Measurements from ENCODE around the gene ARHGAP23. TPM values are rescaled to one million over a fixed set of nuclear protein-coding genes. Genes with fewer than 3 reads are reported as not detected.
A peak's percentile ranks its signal among the peaks of the same experiment; 100 is the strongest.

ARHGAP23 gene
- total RNA-seq, 2 donors from 2014 or later = 9.4 to 18.0 TPM

- DNase-seq = peak; percentile 57
- Histone ChIP-seq H3K4me1 (ENCODE audit: control insufficient read depth, insufficient read depth, low read length) (no peaks in the 10 kb centered on the region), H3K27ac (ENCODE audit: low read depth, low read length) (no peak overlapping the region), H3K9ac (ENCODE audit: extremely low read depth, low read length, poor library complexity, severe bottlenecking) (no peak overlapping the region), H3K9me3 (ENCODE audit: control insufficient read depth, low read length) (no peaks in the 10 kb centered on the region), H3K4me3 (ENCODE audit: low read length) (no peak overlapping the region), H3K36me3 (ENCODE audit: control insufficient read depth, insufficient read depth, low read length) (no peaks in the 10 kb centered on the region), H3K27me3 (ENCODE audit: control insufficient read depth, insufficient read depth, low read length, poor library complexity, severe bottlenecking) (peaks cover 53% of the 10 kb centered on the region)
- Mint-ChIP-seq H3K27me3 (ENCODE audit: insufficient read depth) (peaks cover 71% of the 10 kb centered on the region), H3K27ac (no peak overlapping the region), H3K4me1 (peaks cover 11% of the 10 kb centered on the region), H3K4me3 (no peak overlapping the region), H3K36me3 (ENCODE audit: low read depth) (no peaks in the 10 kb centered on the region), H3K9me3 (no peaks in the 10 kb centered on the region)
- WGBS, 2 experiments (ENCODE audit: insufficient coverage in 1 of 2, insufficient read length in 1 of 2) = 82 to 94% methylated on average over 3 to 6 of the region's 6 CpGs
- TF ChIP-seq CTCF (conservative IDR thresholded peaks at IDR 0.05) = no peak
Observed at GRCh38 chr17:38424297-38424972, 3.8 kb upstream of the ARHGAP23 start.

GRCh38 chr17:38425031-38425430, 3.2 kb upstream of the ARHGAP23 start:
- WGBS, 2 experiments (ENCODE audit: insufficient coverage in 1 of 2, insufficient read length in 1 of 2) = 83 to 88% methylated on average over 11 to 13 of the region's 13 CpGs
- H3K36me3 ChIP-seq (ENCODE audit: control insufficient read depth, insufficient read depth, low read length) = no peaks in the 10 kb centered on the region
- no peaks in the 10 kb centered on the region for H3K9me3 ChIP-seq (ENCODE audit: control insufficient read depth, low read length)
- H3K27ac ChIP-seq (ENCODE audit: low read depth, low read length) = no peak overlapping the region
- Mint-ChIP-seq H3K9me3 (no peaks in the 10 kb centered on the region), H3K27me3 (ENCODE audit: insufficient read depth) (peaks cover 70% of the 10 kb centered on the region), H3K4me3 (no peak overlapping the region), H3K4me1 (peaks cover 7% of the 10 kb centered on the region), H3K27ac (no peak overlapping the region), H3K36me3 (ENCODE audit: low read depth) (no peaks in the 10 kb centered on the region)
- DNase-seq = peak; percentile 62
- H3K4me3 ChIP-seq (ENCODE audit: low read length) = no peak overlapping the region
- TF ChIP-seq CTCF (conservative IDR thresholded peaks at IDR 0.05) = no peak
- peaks cover 53% of the 10 kb centered on the region for H3K27me3 ChIP-seq (ENCODE audit: control insufficient read depth, insufficient read depth, low read length, poor library complexity, severe bottlenecking)
- no peak overlapping the region for H3K9ac ChIP-seq (ENCODE audit: extremely low read depth, low read length, poor library complexity, severe bottlenecking)
- no peaks in the 10 kb centered on the region for H3K4me1 ChIP-seq (ENCODE audit: control insufficient read depth, insufficient read depth, low read length)

- no peaks in the 10 kb centered on the region for H3K36me3 ChIP-seq (ENCODE audit: control insufficient read depth, insufficient read depth, low read length)
- H3K27ac Mint-ChIP-seq = no peak overlapping the region
- peaks cover 49% of the 10 kb centered on the region for H3K27me3 ChIP-seq (ENCODE audit: control insufficient read depth, insufficient read depth, low read length, poor library complexity, severe bottlenecking)
- peak; percentile 65 for DNase-seq
- no peak overlapping the region for H3K4me3 ChIP-seq (ENCODE audit: low read length)
- no peak overlapping the region for H3K4me3 Mint-ChIP-seq
- no peaks in the 10 kb centered on the region for H3K36me3 Mint-ChIP-seq (ENCODE audit: low read depth)
- no peaks in the 10 kb centered on the region for H3K9me3 ChIP-seq (ENCODE audit: control insufficient read depth, low read length)
- H3K27ac ChIP-seq (ENCODE audit: low read depth, low read length) = no peak overlapping the region
- H3K27me3 Mint-ChIP-seq (ENCODE audit: insufficient read depth) = peaks cover 67% of the 10 kb centered on the region
- no peaks in the 10 kb centered on the region for H3K4me1 ChIP-seq (ENCODE audit: control insufficient read depth, insufficient read depth, low read length)
- H3K9ac ChIP-seq (ENCODE audit: extremely low read depth, low read length, poor library complexity, severe bottlenecking) = no peak overlapping the region
- no peaks in the 10 kb centered on the region for H3K9me3 Mint-ChIP-seq
- WGBS, 2 experiments (ENCODE audit: insufficient coverage in 1 of 2, insufficient read length in 1 of 2) = 59 to 80% methylated on average over 1 to 6 of the region's 9 CpGs
- peaks cover 7% of the 10 kb centered on the region for H3K4me1 Mint-ChIP-seq
- TF ChIP-seq CTCF (conservative IDR thresholded peaks at IDR 0.05) = no peak
Observed at GRCh38 chr17:38425744-38426143, 2.5 kb upstream of the ARHGAP23 start.

Data from endodermal cell (in vitro differentiated cells).